Mucosa of stomach (tissue), 1 donor: Measurements from ENCODE around the gene SLC28A1.
"Not testable (repeated sequence)": the region's sequence is repeated elsewhere in the genome, so short reads cannot be mapped to it uniquely, and the experiment has no call there.

Source experiments
- H3K27me3 ChIP-seq: one replicate; pipeline ENCODE4 v1.7.0; 2013; ENCODE audit warnings: mild to moderate bottlenecking, low read length; ENCODE audit not compliant: control insufficient read depth, insufficient read depth
- H3K36me3 ChIP-seq: one replicate; pipeline ENCODE4 v1.7.0; 2013; ENCODE audit warnings: low read length; ENCODE audit not compliant: control insufficient read depth, insufficient read depth
- H3K4me1 ChIP-seq: one replicate; pipeline ENCODE4 v1.7.0; 2013; ENCODE audit warnings: mild to moderate bottlenecking, low read length; ENCODE audit not compliant: control insufficient read depth, insufficient read depth
- H3K4me3 ChIP-seq: one replicate; pipeline ENCODE4 v1.7.0; 2013; ENCODE audit warnings: low read length
- H3K9ac ChIP-seq: one replicate; pipeline ENCODE4 v1.7.0; 2013; ENCODE audit warnings: mild to moderate bottlenecking, low read length, moderate library complexity
- H3K9me3 ChIP-seq: one replicate; pipeline ENCODE4 v1.7.0; 2013; ENCODE audit warnings: mild to moderate bottlenecking, low read length, moderate library complexity; ENCODE audit not compliant: control insufficient read depth
- donor health status: Pancreatic carcinoma.

The SLC28A1 gene

GRCh38 chr15:84917452-84917851, 33.0 kb downstream of the SLC28A1 start:
- no peaks in the 10 kb centered on the region for H3K36me3 ChIP-seq

GRCh38 chr15:84919106-84919667, 34.7 kb downstream of the SLC28A1 start:
- H3K4me3 ChIP-seq = no peak overlapping the region
- H3K9ac ChIP-seq = no peak overlapping the region
- H3K27me3 ChIP-seq = no peaks in the 10 kb centered on the region
- H3K4me1 ChIP-seq = no peaks in the 10 kb centered on the region
- no peaks in the 10 kb centered on the region for H3K36me3 ChIP-seq
- H3K9me3 ChIP-seq = no peaks in the 10 kb centered on the region

More at GRCh38 chr15:84917452-84917851, 33.0 kb downstream of the SLC28A1 start:
- Histone ChIP-seq H3K4me3 (no peak overlapping the region), H3K9me3 (no peaks in the 10 kb centered on the region), H3K27me3 (no peaks in the 10 kb centered on the region), H3K4me1 (peaks cover 1% of the 10 kb centered on the region), H3K9ac (no peak overlapping the region)

GRCh38 chr15:84921121-84921520, 36.7 kb downstream of the SLC28A1 start:
- H3K4me1 ChIP-seq = no peaks in the 10 kb centered on the region
- H3K4me3 ChIP-seq = no peak overlapping the region
- no peak overlapping the region for H3K9ac ChIP-seq
- H3K27me3 ChIP-seq = no peaks in the 10 kb centered on the region
- H3K9me3 ChIP-seq = no peaks in the 10 kb centered on the region
- H3K36me3 ChIP-seq = no peaks in the 10 kb centered on the region

DNA sequence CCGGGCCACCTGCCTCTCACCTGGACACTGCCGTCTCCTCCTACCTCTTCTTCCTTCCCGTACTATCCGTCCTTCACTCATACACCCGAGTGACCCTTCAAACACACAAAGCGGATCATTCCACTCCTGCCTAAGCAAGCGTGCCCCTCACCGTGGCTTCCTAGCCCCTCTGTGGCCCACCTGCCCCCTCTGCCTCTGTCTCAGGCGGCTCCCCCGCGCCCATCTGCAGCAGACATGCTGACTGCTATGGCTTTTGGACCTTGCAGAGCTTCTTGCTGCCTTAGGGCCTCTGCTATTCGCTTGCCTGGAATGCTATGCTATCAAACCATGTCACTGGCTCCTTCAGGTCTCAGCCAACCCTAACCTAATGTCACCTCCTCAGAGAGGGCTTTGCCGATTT, 38.1 kb downstream of the SLC28A1 start:
- Histone ChIP-seq H3K36me3 (no peaks in the 10 kb centered on the region), H3K9ac (no peak overlapping the region), H3K4me3 (no peak overlapping the region), H3K9me3 (no peaks in the 10 kb centered on the region), H3K4me1 (no peaks in the 10 kb centered on the region), H3K27me3 (no peaks in the 10 kb centered on the region)

DNA sequence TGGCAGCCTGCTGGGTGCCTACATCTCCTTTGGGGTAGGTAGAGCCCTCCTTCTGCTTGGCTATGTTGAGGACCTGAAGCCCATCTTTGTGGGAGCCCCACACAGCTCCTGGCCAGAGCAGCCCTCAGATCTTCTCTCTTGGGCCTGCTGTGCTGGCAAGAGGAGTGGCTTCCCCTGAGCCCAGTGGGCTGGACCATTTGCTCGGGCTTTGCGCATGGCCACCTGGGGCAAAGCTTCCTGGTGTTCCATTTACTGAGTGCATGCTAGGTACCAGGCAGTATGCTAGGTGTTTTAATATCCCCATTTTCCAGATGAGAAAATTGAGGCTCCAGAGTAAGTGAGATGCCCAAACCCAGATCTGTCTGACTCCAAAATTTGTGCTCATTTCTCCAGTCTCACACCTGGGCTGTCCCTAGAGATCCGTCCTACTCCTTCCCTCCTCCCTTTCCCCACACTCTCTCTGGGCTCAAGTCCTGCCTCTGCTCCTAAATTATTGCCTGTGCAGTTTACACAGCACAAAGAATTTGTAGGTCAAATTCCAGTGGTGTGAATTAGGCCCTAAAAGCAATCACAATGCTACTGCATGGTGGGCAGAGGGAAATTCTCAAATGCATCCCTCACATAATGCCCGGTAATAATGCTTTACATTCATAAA, 39.7 kb downstream of the SLC28A1 start:
- H3K9me3 ChIP-seq = no peaks in the 10 kb centered on the region
- H3K9ac ChIP-seq = no peak overlapping the region
- H3K4me1 ChIP-seq = peaks cover 6% of the 10 kb centered on the region
- H3K36me3 ChIP-seq = no peaks in the 10 kb centered on the region
- no peak overlapping the region for H3K4me3 ChIP-seq
- H3K27me3 ChIP-seq = no peaks in the 10 kb centered on the region

- H3K9ac ChIP-seq, H3K9me3 ChIP-seq, H3K36me3 ChIP-seq, H3K27me3 ChIP-seq, H3K4me3 ChIP-seq: not testable (repeated sequence)
- peaks cover 14% of the 10 kb centered on the region for H3K4me1 ChIP-seq
Observed at GRCh38 chr15:84924821-84925569, 40.5 kb downstream of the SLC28A1 start.

GRCh38 chr15:84925906-84926305, 41.4 kb downstream of the SLC28A1 start:
- no peaks in the 10 kb centered on the region for H3K9me3 ChIP-seq
- no peaks in the 10 kb centered on the region for H3K36me3 ChIP-seq
- no peak overlapping the region for H3K9ac ChIP-seq
- peaks cover 19% of the 10 kb centered on the region for H3K4me1 ChIP-seq
- no peaks in the 10 kb centered on the region for H3K27me3 ChIP-seq
- no peak overlapping the region for H3K4me3 ChIP-seq

GRCh38 chr15:84926491-84927230, 42.2 kb downstream of the SLC28A1 start:
- Histone ChIP-seq H3K4me3 (no peak overlapping the region), H3K27me3 (no peaks in the 10 kb centered on the region), H3K9ac (no peak overlapping the region), H3K36me3 (no peaks in the 10 kb centered on the region), H3K9me3 (no peaks in the 10 kb centered on the region), H3K4me1 (peaks cover 19% of the 10 kb centered on the region)

GRCh38 chr15:84928843-84929168, 44.3 kb downstream of the SLC28A1 start:
- H3K36me3 ChIP-seq = no peaks in the 10 kb centered on the region
- H3K9ac ChIP-seq = no peak overlapping the region
- H3K27me3 ChIP-seq = no peaks in the 10 kb centered on the region
- H3K9me3 ChIP-seq = no peaks in the 10 kb centered on the region
- peaks cover 19% of the 10 kb centered on the region for H3K4me1 ChIP-seq
- H3K4me3 ChIP-seq = no peak overlapping the region

DNA sequence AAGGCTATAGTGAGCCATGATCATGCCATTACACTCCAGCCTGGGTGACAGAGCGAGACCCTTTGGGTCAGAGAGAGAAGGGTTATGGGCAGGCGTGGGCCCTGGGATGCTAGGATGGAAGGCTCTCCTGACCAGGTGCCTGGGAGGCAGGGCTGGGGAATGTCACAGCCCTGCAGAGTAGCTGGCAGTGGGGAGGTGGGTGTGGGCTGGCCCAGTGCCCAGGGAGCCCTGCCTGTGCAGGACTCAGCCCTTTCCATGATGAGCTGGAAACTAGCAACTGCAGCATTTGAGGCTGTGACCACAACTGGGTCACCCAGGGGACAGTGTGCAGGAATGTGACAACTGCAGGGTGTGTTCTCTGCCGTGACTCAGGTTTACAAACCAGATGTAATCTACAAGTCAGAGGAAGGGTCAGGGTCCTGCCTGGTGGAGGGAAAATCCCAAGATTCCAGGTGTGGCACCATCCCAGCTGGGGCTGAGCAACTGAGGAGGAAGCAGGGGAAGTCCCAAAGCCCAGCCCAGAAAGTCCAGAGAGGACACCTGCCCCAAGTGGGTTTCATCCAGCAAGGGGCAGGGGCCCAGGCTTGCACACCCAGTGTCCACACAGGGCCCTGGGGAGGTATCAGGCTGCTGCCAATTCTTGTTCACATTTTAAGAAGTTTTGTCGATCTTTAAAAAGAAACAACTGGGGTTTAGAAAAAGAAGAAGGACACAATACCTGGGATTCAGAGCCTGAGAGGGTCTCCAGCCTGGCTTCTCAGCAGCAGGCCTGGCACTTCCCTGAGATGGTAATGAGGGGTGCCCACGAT, 45.5 kb downstream of the SLC28A1 start:
- H3K4me3 ChIP-seq = no peak overlapping the region
- H3K9me3 ChIP-seq = no peaks in the 10 kb centered on the region
- H3K27me3 ChIP-seq = no peaks in the 10 kb centered on the region
- H3K36me3 ChIP-seq = no peaks in the 10 kb centered on the region
- peaks cover 19% of the 10 kb centered on the region for H3K4me1 ChIP-seq
- no peak overlapping the region for H3K9ac ChIP-seq

- H3K9ac ChIP-seq = no peak overlapping the region
- H3K27me3 ChIP-seq = no peaks in the 10 kb centered on the region
- H3K9me3 ChIP-seq = no peaks in the 10 kb centered on the region
- H3K36me3 ChIP-seq = no peaks in the 10 kb centered on the region
- peaks cover 3% of the 10 kb centered on the region for H3K4me1 ChIP-seq
- H3K4me3 ChIP-seq = no peak overlapping the region
Observed at GRCh38 chr15:84934942-84935729, 50.7 kb downstream of the SLC28A1 start.
